ENCODE measurements around the gene SERGEF. TPM values are rescaled to one million over a fixed set of nuclear protein-coding genes. Genes with fewer than 3 reads are reported as not detected.

SERGEF gene
- total RNA-seq, 1 experiment from 2014 or later: 31.4 TPM

- H4K20me1 ChIP-seq (ENCODE audit: control insufficient read depth, insufficient read depth, insufficient read length): no peaks in the 10 kb centered on the region
- H3K79me2 ChIP-seq (ENCODE audit: insufficient read depth, low read length): no peaks in the 10 kb centered on the region
- H2AFZ ChIP-seq (ENCODE audit: low read length): no peak overlapping the region
- Mint-ChIP-seq H3K27ac (no peak overlapping the region), H3K4me3 (no peak overlapping the region), H3K9me3 (no peaks in the 10 kb centered on the region; a peak in 1 of 5 replicates), H3K27me3 (ENCODE audit: low read depth) (no peaks in the 10 kb centered on the region; the same call in 1 of the 2 replicates), H3K36me3 (ENCODE audit: insufficient read depth in 1 of 3, low read depth in 3 of 3) (no peaks in the 10 kb centered on the region), H3K4me1 (peaks cover 4 to 7% of the 10 kb centered on the region in 2 experiments)
- no peak overlapping the region for H4K5ac ChIP-seq (ENCODE audit: insufficient read length, low read depth, low read length)
- H3K56ac ChIP-seq (ENCODE audit: insufficient read length, low read depth, low read length): no peak overlapping the region
- no peaks in the 10 kb centered on the region for H3K4me1 ChIP-seq (ENCODE audit: insufficient read depth, low read length)
- no peak overlapping the region for H2BK12ac ChIP-seq (ENCODE audit: insufficient read length, low read depth, low read length)
- H2BK120ac ChIP-seq (ENCODE audit: low read depth, low read length, poor library complexity, severe bottlenecking): no peak overlapping the region
- no peak overlapping the region for H3K23ac ChIP-seq (ENCODE audit: insufficient read length, low read depth, low read length)
- no peaks in the 10 kb centered on the region for H3K23me2 ChIP-seq (ENCODE audit: insufficient read length, low read depth, low read length, poor library complexity, severe bottlenecking)
- no peaks in the 10 kb centered on the region for H3K27me3 ChIP-seq (ENCODE audit: insufficient read depth, low read length)
- H3K18ac ChIP-seq (ENCODE audit: insufficient read length, low read depth, low read length): no peak overlapping the region
- DNase-seq: no peak
- H3K79me1 ChIP-seq (ENCODE audit: insufficient read depth, low read depth, low read length, poor library complexity, severe bottlenecking): no peaks in the 10 kb centered on the region
- no peak overlapping the region for H2BK15ac ChIP-seq (ENCODE audit: low read depth, low read length)
- H3K4me2 ChIP-seq (ENCODE audit: insufficient read depth, insufficient read length, low read length): no peak overlapping the region
- no peak overlapping the region for H3K27ac ChIP-seq (ENCODE audit: insufficient read length, low read depth, low read length)
- TF ChIP-seq CTCF (conservative IDR thresholded peaks at IDR 0.05): no peak
- no peak overlapping the region for H3K14ac ChIP-seq (ENCODE audit: insufficient read depth, low read length)
- H2BK20ac ChIP-seq (ENCODE audit: low read depth, low read length, poor library complexity, severe bottlenecking): no peak overlapping the region
- no peaks in the 10 kb centered on the region for H3K9me3 ChIP-seq (ENCODE audit: control insufficient read depth, low read depth, low read length)
- no CpG with 5 or more reads among the region's 3 CpGs for WGBS (ENCODE audit: extremely low coverage, insufficient read length, low lambda C conversion rate)
- H3T11ph ChIP-seq (ENCODE audit: low read length): no peak overlapping the region
- no peak overlapping the region for H3K4ac ChIP-seq (ENCODE audit: low read depth, low read length)
- no peak overlapping the region for H2BK5ac ChIP-seq (ENCODE audit: insufficient read length, low read length)
- no peak overlapping the region for H4K91ac ChIP-seq (ENCODE audit: insufficient read length, low read depth, low read length)
- H3K9ac ChIP-seq (ENCODE audit: extremely low read depth, insufficient read length, low read length): no peak overlapping the region
- H4K8ac ChIP-seq (replicated peaks; ENCODE audit: insufficient read length, low read depth, low read length): no peak overlapping the region
- no peak overlapping the region for H2AK5ac ChIP-seq (ENCODE audit: insufficient read length, low read length)
Observed at GRCh38 chr11:17831883-17832282, 181.0 kb downstream of the SERGEF start.
